Right lobe of liver (tissue), 6 donors: ENCODE measurements around the gene TEX261. TPM values are rescaled to one million over a fixed set of nuclear protein-coding genes. Genes with fewer than 3 reads are reported as not detected.

Experiments used
- ATAC-seq, 4 donors: fragments of 200-7000 bp; cut with Tn5 transposase; one replicate each; pipeline ENCODE4 v1.9.1; 2020; ENCODE audit warnings: mild to moderate bottlenecking in 4 of 4, moderate library complexity in 4 of 4
- DNase-seq, 3 donors: peaks; one replicate each; pipeline ENCODE4 v3.0.0-alpha.2; 2020
- H3K27ac ChIP-seq, 3 donors: fragments of 200-600 bp; one replicate each; pipeline ENCODE4 v1.8.0; 2022
- H3K27me3 ChIP-seq, 2 donors: fragments of 200-600 bp; one replicate each; pipeline ENCODE4 v1.8.0; 2022
- H3K36me3 ChIP-seq, 4 donors: fragments of 200-600 bp; sonication (generic) in 1 of 4; one replicate each; pipeline versions ENCODE4 v1.5.1 to v1.8.0; 2017 to 2022; ENCODE audit warnings: control low read depth in 1 of 4
- H3K4me1 ChIP-seq, 4 donors: fragments of 200-600 bp; sonication (generic) in 1 of 4; one replicate each; pipeline versions ENCODE4 v1.5.1 to v1.8.0; 2017 to 2022; ENCODE audit warnings: control low read depth in 1 of 4
- H3K4me3 ChIP-seq, 3 donors: fragments of 200-600 bp; one replicate each; pipeline ENCODE4 v1.8.0; 2022
- H3K9me3 ChIP-seq, 4 donors: fragments of 200-600 bp; sonication (generic) in 1 of 4; one replicate each; pipeline versions ENCODE4 v1.5.1 to v1.8.0; 2017 to 2022; ENCODE audit warnings: control low read depth in 1 of 4
- CTCF ChIP-seq, 4 donors: fragments of 200-600 bp in 3 of 4; fragments of 450-650 bp in 1 of 4; IDR thresholded peaks; one replicate each; pipeline versions ENCODE4 v1.5.1 to v1.8.0; 2016 to 2022; ENCODE audit warnings: antibody characterized with exemption in 4 of 4, mild to moderate bottlenecking in 2 of 4
- POLR2A ChIP-seq: fragments of 450-650 bp; IDR thresholded peaks from one replicate; pipeline ENCODE4 v1.6.1; 2017; ENCODE audit warnings: antibody characterized with exemption, mild to moderate bottlenecking
- WGBS: methylation state at CpG from one replicate; pipeline ENCODE4 v1.1.6; 2018; ENCODE audit warnings: low coverage, low lambda C conversion rate; ENCODE audit not compliant: insufficient coverage; ENCODE audit errors: missing lambda C conversion rate; 5-methylcytosine and 5-hydroxymethylcytosine counted together
- intact Hi-C, 2 donors: fragments of 100-400 bp; cut with DNase I; formaldehyde crosslinking; loops; one replicate each; pipeline versions ENCODE4 v1.11.2 to v1.14.1; 2022
- total RNA-seq, 6 experiments: library from RNA; depleted of rRNA in 2 of 6; stranded (reverse); fragments of >200 nt in 2 of 6; fragmentation: NEBNext Ultra II Directional in 3 of 6; extraction: Animal tissue kit (Norgen Biotek cat#: 25700) in 3 of 6; gene quantifications; one replicate each; pipeline versions ENCODE4 v1.1.0 to v1.2.4, GENCODE V29; 2016 to 2023
- donor health status: DM: no; HTN: yes; CAD: no.
- donor health status: DM: no; HTN: no; CAD: no.
- donor health status: DM: no; HTN: no; CAD: no.
- donor health status: DM: no; HTN: yes; CAD: no.
- donor health status: DM: no; HTN: yes; CAD: no.

Gene TEX261
- total RNA-seq, 6 experiments from 2014 or later = 26.5 to 33.2 (median 27.1) TPM

DNA sequence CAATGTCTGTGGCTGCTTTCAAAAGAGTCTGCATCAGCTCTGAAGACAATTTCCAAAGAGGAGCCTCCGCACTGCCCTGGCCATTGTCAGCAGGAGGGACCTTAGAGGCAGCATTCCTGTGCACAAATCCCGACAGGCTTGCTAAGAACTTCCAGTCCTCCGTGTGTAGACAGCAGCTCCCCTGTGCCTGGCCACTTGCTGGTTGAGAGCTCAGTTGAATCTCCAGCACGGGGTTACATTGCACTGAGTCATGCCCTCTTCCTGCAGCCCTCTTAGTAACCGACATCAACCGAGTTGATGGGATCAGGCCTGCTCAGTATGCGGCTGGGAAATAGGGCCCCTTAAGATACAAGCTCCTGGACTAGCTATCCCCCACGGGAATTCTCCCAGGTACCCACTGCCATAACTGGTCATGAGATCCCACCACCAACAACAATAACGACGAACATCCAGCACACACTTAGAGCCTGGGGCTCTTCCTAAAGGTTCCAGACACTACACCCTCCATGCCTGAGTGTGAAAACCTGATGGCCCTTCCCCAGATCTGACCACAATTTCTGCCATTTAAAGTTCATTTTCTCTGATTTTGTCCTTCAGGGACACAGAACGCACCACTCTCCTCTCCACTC lies 47.0 kb downstream of the TEX261 start:
- Histone ChIP-seq H3K9me3 (no peaks in the 10 kb centered on the region), H3K36me3 (no peaks in the 10 kb centered on the region), H3K4me1 (peaks cover 0 to 7% (median 0%) of the 10 kb centered on the region in 4 donors), H3K4me3 (no peak overlapping the region), H3K27me3 (peaks cover 0 to 3% of the 10 kb centered on the region in 2 donors), H3K27ac (no peak overlapping the region)
- ATAC-seq = no peak
- intact Hi-C loops = loop anchor here in 1 of 2 donors (10.0 kb wide), 1 partner anchor 1003 kb away; no protein-coding TSS in a partner anchor
- 35% methylated on average over 5 of the region's 11 CpGs for WGBS
- peak in 2 of 3 donors; percentile 14 to 36 for DNase-seq
- no peak for TF ChIP-seq POLR2A
- TF ChIP-seq CTCF (IDR thresholded peaks at IDR 0.05) = no peak

DNA sequence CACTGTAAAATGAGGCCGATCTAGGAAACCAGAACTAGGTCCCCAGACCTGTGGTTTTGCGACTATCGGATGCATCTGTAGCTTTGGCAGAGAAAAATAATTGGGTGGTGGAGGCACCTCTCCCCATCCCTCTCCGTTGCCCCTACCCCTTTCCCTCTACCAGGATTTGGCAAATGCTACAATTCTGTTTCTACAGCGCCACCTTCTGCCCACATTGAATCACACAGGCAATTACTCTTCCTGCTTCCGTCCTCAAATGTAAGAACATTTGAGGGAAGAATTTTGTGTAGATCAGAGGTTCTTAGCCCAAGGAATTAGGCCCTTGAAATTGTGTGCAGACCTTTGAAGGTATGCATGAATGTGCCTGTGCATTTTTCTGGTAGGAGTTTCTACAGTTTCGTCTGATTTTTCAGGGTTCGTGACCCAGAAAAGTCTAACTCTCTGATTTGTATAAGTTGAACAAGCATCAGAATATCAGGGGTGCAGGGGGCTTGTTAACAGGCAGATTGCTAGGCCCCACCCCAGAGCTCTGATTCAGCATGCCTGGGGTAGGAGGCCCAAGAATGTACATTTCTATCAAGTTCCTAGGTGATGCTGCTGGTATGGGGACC lies 47.7 kb downstream of the TEX261 start:
- no peak overlapping the region for H3K27ac ChIP-seq
- WGBS = 16% methylated on average over 8 of the region's 8 CpGs
- no peaks in the 10 kb centered on the region for H3K9me3 ChIP-seq
- TF ChIP-seq POLR2A (no peak), CTCF (IDR thresholded peaks at IDR 0.05) (peak; percentile 58 to 77 (median 70))
- no peak overlapping the region for H3K4me3 ChIP-seq
- DNase-seq (peak in 2 of 3 donors; percentile 18 to 48), ATAC-seq (peak; percentile 32 to 52 (median 49))
- peaks cover 0 to 3% of the 10 kb centered on the region in 2 donors for H3K27me3 ChIP-seq
- H3K36me3 ChIP-seq = no peaks in the 10 kb centered on the region
- intact Hi-C loops = loop anchor here in 1 of 2 donors (10.0 kb wide), 1 partner anchor 1002 kb away; no protein-coding TSS in a partner anchor
- peaks cover 0 to 7% (median 0%) of the 10 kb centered on the region in 4 donors for H3K4me1 ChIP-seq

- TF ChIP-seq POLR2A (no peak), CTCF (IDR thresholded peaks at IDR 0.05) (no peak)
- WGBS = no CpG with 5 or more reads among the region's 4 CpGs
- no peaks in the 10 kb centered on the region for H3K9me3 ChIP-seq
- intact Hi-C loops = loop anchor here in 1 of 2 donors (10.0 kb wide), 1 partner anchor 999 kb away; no protein-coding TSS in a partner anchor
- H3K27me3 ChIP-seq = peaks cover 0 to 3% of the 10 kb centered on the region in 2 donors
- no peak overlapping the region for H3K27ac ChIP-seq
- H3K4me3 ChIP-seq = no peak overlapping the region
- H3K36me3 ChIP-seq = no peaks in the 10 kb centered on the region
- peaks cover 0 to 7% (median 0%) of the 10 kb centered on the region in 4 donors for H3K4me1 ChIP-seq
- DNase-seq = peak in 2 of 3 donors; percentile 17 to 41
- no peak for ATAC-seq
Observed at GRCh38 chr2:70944111-70944690, 50.5 kb downstream of the TEX261 start.

GRCh38 chr2:70943205-70943871 lies 51.3 kb downstream of the TEX261 start:
- no peak overlapping the region for H3K4me3 ChIP-seq
- intact Hi-C loops = loop anchor here in 1 of 2 donors (10.0 kb wide), 1 partner anchor 999 kb away; no protein-coding TSS in a partner anchor
- WGBS = 82% methylated on average over 2 of the region's 11 CpGs
- ATAC-seq (no peak), DNase-seq (peak in 2 of 3 donors; percentile 33 to 37)
- H3K9me3 ChIP-seq = no peaks in the 10 kb centered on the region
- H3K27ac ChIP-seq = no peak overlapping the region
- TF ChIP-seq POLR2A (no peak), CTCF (IDR thresholded peaks at IDR 0.05) (no peak)
- no peaks in the 10 kb centered on the region for H3K36me3 ChIP-seq
- H3K27me3 ChIP-seq = peaks cover 0 to 3% of the 10 kb centered on the region in 2 donors
- H3K4me1 ChIP-seq = peaks cover 0 to 4% (median 0%) of the 10 kb centered on the region in 4 donors
